SK-N-SH treated with all-trans-retinoic acid at 6 μM for 48 hours (cell line): Measurements from ENCODE around the gene NRK.

Experiments
- ATAC-seq: fragments of 200-7000 bp; cut with Tn5 transposase; 3 replicates; pipeline ENCODE4 v1.9.1; 2020; ENCODE audit warnings: mild to moderate bottlenecking, moderate library complexity
- ARNTL ChIP-seq: fragments of 450-650 bp; formaldehyde crosslinking; IDR thresholded peaks from 2 replicates; pipeline ENCODE4 v1.5.0; 2020; ENCODE audit warnings: low read depth, mild to moderate bottlenecking, moderate library complexity, borderline replicate concordance
- BACH2 ChIP-seq: fragments of 250-450 bp; sonication (Bioruptor Pico); IDR thresholded peaks from 2 replicates; pipeline ENCODE4 v1.9.0; 2021; ENCODE audit warnings: mild to moderate bottlenecking, borderline replicate concordance
- CSDC2 ChIP-seq: fragments of 250-450 bp; sonication (Bioruptor Pico); IDR thresholded peaks from 2 replicates; pipeline ENCODE4 v1.5.0; 2020; ENCODE audit warnings: mild to moderate bottlenecking, moderate library complexity
- ESRRG ChIP-seq: fragments of 250-450 bp; sonication (Bioruptor Pico); IDR thresholded peaks from 2 replicates; pipeline ENCODE4 v1.6.1; 2021; ENCODE audit warnings: mild to moderate bottlenecking
- GLIS3 ChIP-seq: fragments of 250-450 bp; sonication (Bioruptor Pico); IDR thresholded peaks from 2 replicates; pipeline ENCODE4 v1.5.0; 2020; ENCODE audit warnings: mild to moderate bottlenecking, moderate library complexity
- ISL1 ChIP-seq: fragments of 250-450 bp; sonication (Bioruptor Pico); IDR thresholded peaks from 2 replicates; pipeline ENCODE4 v2.1.2; 2022; ENCODE audit warnings: mild to moderate bottlenecking, moderate library complexity
- OSR1 ChIP-seq: fragments of 250-450 bp; sonication (Bioruptor Pico); IDR thresholded peaks from 2 replicates; pipeline ENCODE4 v1.8.0; 2022; ENCODE audit warnings: moderate library complexity, mild to moderate bottlenecking, inconsistent platforms
- PPARA ChIP-seq: fragments of 250-450 bp; sonication (Bioruptor Pico); IDR thresholded peaks from 2 replicates; pipeline ENCODE4 v1.5.0; 2020; ENCODE audit warnings: mild to moderate bottlenecking, borderline replicate concordance
- RARB ChIP-seq: fragments of 250-450 bp; sonication (Bioruptor Pico); IDR thresholded peaks from 2 replicates; pipeline ENCODE4 v1.8.0; 2021; ENCODE audit warnings: mild to moderate bottlenecking, moderate library complexity
- SNAI2 ChIP-seq: fragments of 250-450 bp; sonication (Bioruptor Pico); IDR thresholded peaks from 2 replicates; pipeline ENCODE4 v1.5.0; 2020; ENCODE audit warnings: mild to moderate bottlenecking, moderate library complexity
- TCF4 ChIP-seq: fragments of 250-450 bp; sonication (Bioruptor Pico); IDR thresholded peaks from 2 replicates; pipeline ENCODE4 v1.8.0; 2021; ENCODE audit warnings: mild to moderate bottlenecking, moderate library complexity, borderline replicate concordance
- TOX ChIP-seq: fragments of 250-450 bp; sonication (Bioruptor Pico); IDR thresholded peaks from 2 replicates; pipeline ENCODE4 v1.8.0; 2021; ENCODE audit warnings: mild to moderate bottlenecking, moderate library complexity, borderline replicate concordance
- ZC3H10 ChIP-seq: fragments of 250-450 bp; sonication (Bioruptor Pico); IDR thresholded peaks from 2 replicates; pipeline ENCODE4 v1.5.1; 2021; ENCODE audit warnings: mild to moderate bottlenecking, moderate library complexity
- ZFP3 ChIP-seq: fragments of 250-450 bp; sonication (Bioruptor Pico); IDR thresholded peaks from 2 replicates; pipeline ENCODE4 v1.5.0; 2020; ENCODE audit warnings: mild to moderate bottlenecking, moderate library complexity
- ZFP30 ChIP-seq: fragments of 450-650 bp; formaldehyde crosslinking; IDR thresholded peaks from 2 replicates; pipeline ENCODE4 v1.5.0; 2022; ENCODE audit warnings: mild to moderate bottlenecking, moderate library complexity
- ZNF565 ChIP-seq: fragments of 450-650 bp; formaldehyde crosslinking; conservative IDR thresholded peaks from 2 replicates; pipeline ENCODE4 v1.5.0; 2020; ENCODE audit warnings: low read depth, mild to moderate bottlenecking, moderate library complexity
- ZNF70 ChIP-seq: fragments of 450-650 bp; formaldehyde crosslinking; IDR thresholded peaks from 2 replicates; pipeline ENCODE4 v1.5.0; 2020; ENCODE audit warnings: mild to moderate bottlenecking, moderate library complexity
- ZNF8 ChIP-seq: fragments of 450-650 bp; formaldehyde crosslinking; IDR thresholded peaks from 2 replicates; pipeline ENCODE4 v1.5.0; 2020; ENCODE audit warnings: mild to moderate bottlenecking, moderate library complexity
- TF ChIP-seq, protein P1 (sequence below): fragments of 250-450 bp; sonication (Bioruptor Pico); IDR thresholded peaks from 2 replicates; pipeline ENCODE4 v1.8.0; 2020; ENCODE audit warnings: mild to moderate bottlenecking, moderate library complexity, borderline replicate concordance
- TF ChIP-seq, protein P2 (sequence below): fragments of 250-450 bp; sonication (Bioruptor Pico); IDR thresholded peaks from 2 replicates; pipeline ENCODE4 v1.5.0; 2020; ENCODE audit warnings: mild to moderate bottlenecking, moderate library complexity
- TF ChIP-seq, protein P3 (sequence below): fragments of 250-450 bp; sonication (Bioruptor Pico); IDR thresholded peaks from 2 replicates; pipeline ENCODE4 v1.5.1; 2020; ENCODE audit warnings: low read depth, mild to moderate bottlenecking, moderate library complexity
- TF ChIP-seq, protein P4 (sequence below): fragments of 250-450 bp; sonication (Bioruptor Pico); IDR thresholded peaks from 2 replicates; pipeline ENCODE4 v1.8.0; 2021; ENCODE audit warnings: low read depth, mild to moderate bottlenecking, moderate library complexity, borderline replicate concordance
- TF ChIP-seq, protein P5 (sequence below): fragments of 250-450 bp; sonication (Bioruptor Pico); IDR thresholded peaks from 2 replicates; pipeline ENCODE4 v1.5.1; 2021; ENCODE audit warnings: mild to moderate bottlenecking, moderate library complexity

Gene NRK

DNA sequence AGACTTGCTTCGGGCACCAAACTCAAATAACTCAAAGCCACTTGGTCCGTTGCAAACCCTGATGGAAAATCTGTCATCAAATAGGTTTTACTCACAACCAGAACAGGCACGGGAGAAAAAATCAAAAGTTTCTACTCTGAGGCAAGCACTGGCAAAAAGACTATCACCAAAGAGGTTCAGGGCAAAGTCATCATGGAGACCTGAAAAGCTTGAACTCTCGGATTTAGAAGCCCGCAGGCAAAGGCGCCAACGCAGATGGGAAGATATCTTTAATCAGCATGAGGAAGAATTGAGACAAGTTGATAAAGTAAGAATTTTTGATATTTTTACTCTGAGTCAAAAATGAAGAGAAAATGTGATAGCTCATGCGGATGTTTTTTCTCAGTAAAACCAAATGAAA, 87.2 kb downstream of the NRK start:
- TF ChIP-seq TOX (CRISPR knock-in tag) (no peak), PPARA (CRISPR knock-in tag) (no peak), OSR1 (CRISPR knock-in tag) (no peak), ZNF8 (CRISPR knock-in tag) (no peak), ZNF565 (CRISPR knock-in tag) (no peak), ZFP3 (CRISPR knock-in tag) (no peak), ZC3H10 (CRISPR knock-in tag) (no peak), GLIS3 (no peak), ESRRG (no peak), ARNTL (CRISPR knock-in tag) (no peak), CSDC2 (CRISPR knock-in tag) (no peak), RARB (CRISPR knock-in tag) (no peak), SNAI2 (CRISPR knock-in tag) (no peak), ZFP30 (no peak)
- TF ChIP-seq, protein P1, sequence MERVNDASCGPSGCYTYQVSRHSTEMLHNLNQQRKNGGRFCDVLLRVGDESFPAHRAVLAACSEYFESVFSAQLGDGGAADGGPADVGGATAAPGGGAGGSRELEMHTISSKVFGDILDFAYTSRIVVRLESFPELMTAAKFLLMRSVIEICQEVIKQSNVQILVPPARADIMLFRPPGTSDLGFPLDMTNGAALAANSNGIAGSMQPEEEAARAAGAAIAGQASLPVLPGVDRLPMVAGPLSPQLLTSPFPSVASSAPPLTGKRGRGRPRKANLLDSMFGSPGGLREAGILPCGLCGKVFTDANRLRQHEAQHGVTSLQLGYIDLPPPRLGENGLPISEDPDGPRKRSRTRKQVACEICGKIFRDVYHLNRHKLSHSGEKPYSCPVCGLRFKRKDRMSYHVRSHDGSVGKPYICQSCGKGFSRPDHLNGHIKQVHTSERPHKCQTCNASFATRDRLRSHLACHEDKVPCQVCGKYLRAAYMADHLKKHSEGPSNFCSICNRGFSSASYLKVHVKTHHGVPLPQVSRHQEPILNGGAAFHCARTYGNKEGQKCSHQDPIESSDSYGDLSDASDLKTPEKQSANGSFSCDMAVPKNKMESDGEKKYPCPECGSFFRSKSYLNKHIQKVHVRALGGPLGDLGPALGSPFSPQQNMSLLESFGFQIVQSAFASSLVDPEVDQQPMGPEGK (CRISPR knock-in tag), result no peak
- TF ChIP-seq, protein P2, sequence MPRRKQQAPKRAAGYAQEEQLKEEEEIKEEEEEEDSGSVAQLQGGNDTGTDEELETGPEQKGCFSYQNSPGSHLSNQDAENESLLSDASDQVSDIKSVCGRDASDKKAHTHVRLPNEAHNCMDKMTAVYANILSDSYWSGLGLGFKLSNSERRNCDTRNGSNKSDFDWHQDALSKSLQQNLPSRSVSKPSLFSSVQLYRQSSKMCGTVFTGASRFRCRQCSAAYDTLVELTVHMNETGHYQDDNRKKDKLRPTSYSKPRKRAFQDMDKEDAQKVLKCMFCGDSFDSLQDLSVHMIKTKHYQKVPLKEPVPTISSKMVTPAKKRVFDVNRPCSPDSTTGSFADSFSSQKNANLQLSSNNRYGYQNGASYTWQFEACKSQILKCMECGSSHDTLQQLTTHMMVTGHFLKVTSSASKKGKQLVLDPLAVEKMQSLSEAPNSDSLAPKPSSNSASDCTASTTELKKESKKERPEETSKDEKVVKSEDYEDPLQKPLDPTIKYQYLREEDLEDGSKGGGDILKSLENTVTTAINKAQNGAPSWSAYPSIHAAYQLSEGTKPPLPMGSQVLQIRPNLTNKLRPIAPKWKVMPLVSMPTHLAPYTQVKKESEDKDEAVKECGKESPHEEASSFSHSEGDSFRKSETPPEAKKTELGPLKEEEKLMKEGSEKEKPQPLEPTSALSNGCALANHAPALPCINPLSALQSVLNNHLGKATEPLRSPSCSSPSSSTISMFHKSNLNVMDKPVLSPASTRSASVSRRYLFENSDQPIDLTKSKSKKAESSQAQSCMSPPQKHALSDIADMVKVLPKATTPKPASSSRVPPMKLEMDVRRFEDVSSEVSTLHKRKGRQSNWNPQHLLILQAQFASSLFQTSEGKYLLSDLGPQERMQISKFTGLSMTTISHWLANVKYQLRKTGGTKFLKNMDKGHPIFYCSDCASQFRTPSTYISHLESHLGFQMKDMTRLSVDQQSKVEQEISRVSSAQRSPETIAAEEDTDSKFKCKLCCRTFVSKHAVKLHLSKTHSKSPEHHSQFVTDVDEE (CRISPR knock-in tag), result no peak
- TF ChIP-seq, protein P3, sequence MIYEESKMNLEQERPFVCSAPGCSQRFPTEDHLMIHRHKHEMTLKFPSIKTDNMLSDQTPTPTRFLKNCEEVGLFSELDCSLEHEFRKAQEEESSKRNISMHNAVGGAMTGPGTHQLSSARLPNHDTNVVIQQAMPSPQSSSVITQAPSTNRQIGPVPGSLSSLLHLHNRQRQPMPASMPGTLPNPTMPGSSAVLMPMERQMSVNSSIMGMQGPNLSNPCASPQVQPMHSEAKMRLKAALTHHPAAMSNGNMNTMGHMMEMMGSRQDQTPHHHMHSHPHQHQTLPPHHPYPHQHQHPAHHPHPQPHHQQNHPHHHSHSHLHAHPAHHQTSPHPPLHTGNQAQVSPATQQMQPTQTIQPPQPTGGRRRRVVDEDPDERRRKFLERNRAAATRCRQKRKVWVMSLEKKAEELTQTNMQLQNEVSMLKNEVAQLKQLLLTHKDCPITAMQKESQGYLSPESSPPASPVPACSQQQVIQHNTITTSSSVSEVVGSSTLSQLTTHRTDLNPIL (CRISPR knock-in tag), result no peak
- TF ChIP-seq, protein P4, sequence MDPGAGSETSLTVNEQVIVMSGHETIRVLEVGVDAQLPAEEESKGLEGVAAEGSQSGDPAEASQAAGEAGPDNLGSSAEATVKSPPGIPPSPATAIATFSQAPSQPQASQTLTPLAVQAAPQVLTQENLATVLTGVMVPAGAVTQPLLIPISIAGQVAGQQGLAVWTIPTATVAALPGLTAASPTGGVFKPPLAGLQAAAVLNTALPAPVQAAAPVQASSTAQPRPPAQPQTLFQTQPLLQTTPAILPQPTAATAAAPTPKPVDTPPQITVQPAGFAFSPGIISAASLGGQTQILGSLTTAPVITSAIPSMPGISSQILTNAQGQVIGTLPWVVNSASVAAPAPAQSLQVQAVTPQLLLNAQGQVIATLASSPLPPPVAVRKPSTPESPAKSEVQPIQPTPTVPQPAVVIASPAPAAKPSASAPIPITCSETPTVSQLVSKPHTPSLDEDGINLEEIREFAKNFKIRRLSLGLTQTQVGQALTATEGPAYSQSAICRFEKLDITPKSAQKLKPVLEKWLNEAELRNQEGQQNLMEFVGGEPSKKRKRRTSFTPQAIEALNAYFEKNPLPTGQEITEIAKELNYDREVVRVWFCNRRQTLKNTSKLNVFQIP (CRISPR knock-in tag), result no peak
- TF ChIP-seq, protein P5, sequence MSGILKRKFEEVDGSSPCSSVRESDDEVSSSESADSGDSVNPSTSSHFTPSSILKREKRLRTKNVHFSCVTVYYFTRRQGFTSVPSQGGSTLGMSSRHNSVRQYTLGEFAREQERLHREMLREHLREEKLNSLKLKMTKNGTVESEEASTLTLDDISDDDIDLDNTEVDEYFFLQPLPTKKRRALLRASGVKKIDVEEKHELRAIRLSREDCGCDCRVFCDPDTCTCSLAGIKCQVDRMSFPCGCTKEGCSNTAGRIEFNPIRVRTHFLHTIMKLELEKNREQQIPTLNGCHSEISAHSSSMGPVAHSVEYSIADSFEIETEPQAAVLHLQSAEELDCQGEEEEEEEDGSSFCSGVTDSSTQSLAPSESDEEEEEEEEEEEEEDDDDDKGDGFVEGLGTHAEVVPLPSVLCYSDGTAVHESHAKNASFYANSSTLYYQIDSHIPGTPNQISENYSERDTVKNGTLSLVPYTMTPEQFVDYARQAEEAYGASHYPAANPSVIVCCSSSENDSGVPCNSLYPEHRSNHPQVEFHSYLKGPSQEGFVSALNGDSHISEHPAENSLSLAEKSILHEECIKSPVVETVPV (CRISPR knock-in tag), result no peak
- TF ChIP-seq, all 23 proteins: peak for 0

DNA sequence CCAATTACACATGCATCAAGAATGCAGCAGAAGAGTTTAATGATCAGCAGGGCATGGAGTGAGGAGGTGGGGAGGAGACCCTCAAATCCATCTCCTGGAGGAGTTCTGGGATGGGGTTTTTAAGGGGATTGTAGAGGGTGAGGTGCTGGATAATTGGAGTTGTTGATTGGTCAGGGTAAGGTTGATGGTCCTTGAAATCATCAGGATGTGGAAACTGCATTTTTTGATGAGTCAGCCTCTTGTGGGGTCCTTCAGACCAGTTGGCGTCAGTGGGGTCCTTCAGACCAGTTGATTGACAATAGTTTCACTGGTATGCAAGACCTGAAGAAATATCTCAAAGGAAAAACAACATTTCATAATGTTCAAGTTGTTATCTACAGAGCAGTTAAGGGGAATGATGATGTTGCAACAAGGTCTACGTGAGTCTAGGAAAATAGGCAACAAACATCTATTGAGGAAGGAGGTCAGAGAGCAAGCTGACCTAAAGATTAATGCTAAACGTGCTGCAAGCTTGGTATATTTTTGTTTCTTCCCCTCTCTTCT, 88.3 kb downstream of the NRK start:
- no peak for ATAC-seq
- TF ChIP-seq ZNF8 (CRISPR knock-in tag) (no peak), ZNF70 (CRISPR knock-in tag) (no peak), ZNF565 (CRISPR knock-in tag) (no peak), OSR1 (CRISPR knock-in tag) (no peak), TCF4 (CRISPR knock-in tag) (no peak), CSDC2 (CRISPR knock-in tag) (no peak), ESRRG (no peak), ZFP3 (CRISPR knock-in tag) (no peak), TOX (CRISPR knock-in tag) (no peak), ZFP30 (no peak), ISL1 (CRISPR knock-in tag) (no peak), GLIS3 (no peak), BACH2 (no peak)
- TF ChIP-seq, protein P2 (CRISPR knock-in tag), result no peak
- TF ChIP-seq, protein P3 (CRISPR knock-in tag), result no peak
- TF ChIP-seq, protein P4 (CRISPR knock-in tag), result no peak

More for the DNA sequence above, 87.2 kb downstream of the NRK start:
- ATAC-seq, result no peak
